Liver (tissue), 3 donors: ENCODE results near the gene RXRB.

ENCODE experiments used
- ATF3 ChIP-seq: IDR thresholded peaks from 2 replicates; pipeline ENCODE4 v1.6.1; 2016; ENCODE audit warnings: antibody characterized with exemption
- EGR1 ChIP-seq, 2 donors: IDR thresholded peaks; 2 replicates each; pipeline ENCODE4 v1.6.1; 2016 to 2018; ENCODE audit warnings: antibody characterized with exemption in 2 of 2, low read depth in 2 of 2
- GABPA ChIP-seq, 2 donors: IDR thresholded peaks in 1 of 2; conservative IDR thresholded peaks in 1 of 2; 2 replicates each; pipeline ENCODE4 v1.6.1; 2016; ENCODE audit warnings: antibody characterized with exemption in 2 of 2, mild to moderate bottlenecking in 1 of 2, moderate library complexity in 1 of 2
- HNF4G ChIP-seq: IDR thresholded peaks from 2 replicates; pipeline ENCODE4 v1.6.1; 2016; ENCODE audit warnings: antibody characterized with exemption
- JUND ChIP-seq, 2 donors: IDR thresholded peaks; 2 replicates each; pipeline ENCODE4 v1.6.1; 2016; ENCODE audit warnings: antibody characterized with exemption in 2 of 2
- RAD21 ChIP-seq, 2 donors: IDR thresholded peaks; 2 replicates each; pipeline ENCODE4 v1.6.1; 2016; ENCODE audit warnings: antibody characterized with exemption in 2 of 2, mild to moderate bottlenecking in 2 of 2
- REST ChIP-seq: IDR thresholded peaks from 2 replicates; pipeline ENCODE4 v1.6.1; 2016; ENCODE audit warnings: antibody characterized with exemption, mild to moderate bottlenecking
- SP1 ChIP-seq: IDR thresholded peaks from 2 replicates; pipeline ENCODE4 v1.6.1; 2018; ENCODE audit warnings: antibody characterized with exemption, mild to moderate bottlenecking
- YY1 ChIP-seq: IDR thresholded peaks from 2 replicates; pipeline ENCODE4 v1.6.1; 2016; ENCODE audit warnings: antibody characterized with exemption, mild to moderate bottlenecking
- ZBTB33 ChIP-seq: IDR thresholded peaks from 2 replicates; pipeline ENCODE4 v1.6.1; 2016; ENCODE audit warnings: antibody characterized with exemption
- TF ChIP-seq, protein P1 (sequence below): fragments of 150-350 bp; IDR thresholded peaks from 2 replicates; pipeline ENCODE4 v1.5.1; 2017; ENCODE audit warnings: improper control_type of control experiment, low read depth, low read length; ENCODE audit not compliant: missing input control
- TF ChIP-seq, protein P2 (sequence below): IDR thresholded peaks from 2 replicates; pipeline ENCODE4 v1.6.1; 2016; ENCODE audit warnings: antibody characterized with exemption
- donor health status: healthy.
- donor health status: healthy.

GRCh38 chr6:33205191-33206026 is 4.9 kb upstream of the RXRB start:
- TF ChIP-seq ZBTB33 (no peak), RAD21 (IDR thresholded peaks at IDR 0.05) (no peak), GABPA (IDR thresholded peaks at IDR 0.05 in 1 of 2, conservative IDR thresholded peaks at IDR 0.05 in 1 of 2) (no peak), HNF4G (no peak), REST (no peak), ATF3 (no peak), JUND (IDR thresholded peaks at IDR 0.05) (no peak), EGR1 (IDR thresholded peaks at IDR 0.05; ENCODE audit: low read depth in 2 of 2) (no peak), YY1 (no peak), SP1 (no peak)
- TF ChIP-seq, protein P1, sequence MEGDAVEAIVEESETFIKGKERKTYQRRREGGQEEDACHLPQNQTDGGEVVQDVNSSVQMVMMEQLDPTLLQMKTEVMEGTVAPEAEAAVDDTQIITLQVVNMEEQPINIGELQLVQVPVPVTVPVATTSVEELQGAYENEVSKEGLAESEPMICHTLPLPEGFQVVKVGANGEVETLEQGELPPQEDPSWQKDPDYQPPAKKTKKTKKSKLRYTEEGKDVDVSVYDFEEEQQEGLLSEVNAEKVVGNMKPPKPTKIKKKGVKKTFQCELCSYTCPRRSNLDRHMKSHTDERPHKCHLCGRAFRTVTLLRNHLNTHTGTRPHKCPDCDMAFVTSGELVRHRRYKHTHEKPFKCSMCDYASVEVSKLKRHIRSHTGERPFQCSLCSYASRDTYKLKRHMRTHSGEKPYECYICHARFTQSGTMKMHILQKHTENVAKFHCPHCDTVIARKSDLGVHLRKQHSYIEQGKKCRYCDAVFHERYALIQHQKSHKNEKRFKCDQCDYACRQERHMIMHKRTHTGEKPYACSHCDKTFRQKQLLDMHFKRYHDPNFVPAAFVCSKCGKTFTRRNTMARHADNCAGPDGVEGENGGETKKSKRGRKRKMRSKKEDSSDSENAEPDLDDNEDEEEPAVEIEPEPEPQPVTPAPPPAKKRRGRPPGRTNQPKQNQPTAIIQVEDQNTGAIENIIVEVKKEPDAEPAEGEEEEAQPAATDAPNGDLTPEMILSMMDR, result no peak
- TF ChIP-seq, protein P2, sequence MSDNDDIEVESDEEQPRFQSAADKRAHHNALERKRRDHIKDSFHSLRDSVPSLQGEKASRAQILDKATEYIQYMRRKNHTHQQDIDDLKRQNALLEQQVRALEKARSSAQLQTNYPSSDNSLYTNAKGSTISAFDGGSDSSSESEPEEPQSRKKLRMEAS, result no peak
